DMS53 treated with DMSO at 0.1 percent for 48 hours (cell line): Measurements from ENCODE around the gene HTR3E.

Experiments used
- DNase-seq: peaks from one replicate; lab custom pipeline; 2025; ENCODE audit not compliant: unreplicated experiment; lab: John Stamatoyannopoulos, UW

Gene HTR3E

DNA sequence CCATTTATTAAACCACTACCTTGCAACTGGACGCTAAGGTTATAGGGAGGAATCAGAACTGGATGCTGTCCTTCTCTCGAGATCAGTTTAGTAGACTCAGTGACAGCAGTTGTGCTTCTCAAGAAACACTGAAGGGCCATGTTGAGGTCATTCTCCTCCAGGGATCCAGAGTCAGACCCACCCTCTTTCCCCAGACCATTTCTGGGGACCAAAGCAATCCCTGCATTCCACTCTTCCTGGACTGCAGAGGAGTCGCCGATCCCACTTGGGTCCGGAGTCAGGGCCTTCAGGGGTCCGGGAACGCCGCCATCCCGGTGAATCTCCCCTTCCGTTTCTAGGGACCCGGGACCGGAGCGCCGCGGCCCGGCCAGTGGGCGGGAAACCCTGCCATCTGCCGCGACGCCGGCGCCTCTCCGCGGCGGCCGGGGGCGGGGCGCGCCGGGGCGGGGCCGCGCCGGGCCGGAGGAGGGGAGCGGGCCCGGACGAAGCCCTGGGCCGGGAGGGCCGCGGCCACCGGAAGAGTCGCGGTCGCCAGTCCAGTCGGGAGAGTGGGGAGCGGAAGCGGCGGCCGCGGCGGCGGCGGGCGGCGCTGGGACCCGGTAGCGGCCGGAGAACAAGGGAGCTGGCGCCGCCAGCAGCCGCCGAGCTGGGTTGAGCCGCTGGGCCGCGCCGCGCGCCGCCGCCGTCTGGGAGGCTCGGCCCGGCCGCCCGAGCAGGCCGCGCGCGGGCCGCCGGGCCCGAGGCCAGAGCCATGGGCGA is 58.2 kb downstream of the HTR3E start, which contains the start of gene DVL3:
Gene DVL3 (plus strand): TSS at position 493 of the 759 bp plus-strand sequence. CDS start 259 bp downstream, at position 752.
- peak; percentile 44 for DNase-seq

GRCh38 chr3:184155644-184156521 is 59.0 kb downstream of the HTR3E start:
- DNase-seq = no peak

- no peak for DNase-seq
Measured at GRCh38 chr3:184156522-184156955, 59.7 kb downstream of the HTR3E start.
